ENCODE data around the gene DCANP1.

The DCANP1 gene

GRCh38 chr5:135456238-135457099, 9.3 kb upstream of the DCANP1 start:
- no peak for DNase-seq

DNA sequence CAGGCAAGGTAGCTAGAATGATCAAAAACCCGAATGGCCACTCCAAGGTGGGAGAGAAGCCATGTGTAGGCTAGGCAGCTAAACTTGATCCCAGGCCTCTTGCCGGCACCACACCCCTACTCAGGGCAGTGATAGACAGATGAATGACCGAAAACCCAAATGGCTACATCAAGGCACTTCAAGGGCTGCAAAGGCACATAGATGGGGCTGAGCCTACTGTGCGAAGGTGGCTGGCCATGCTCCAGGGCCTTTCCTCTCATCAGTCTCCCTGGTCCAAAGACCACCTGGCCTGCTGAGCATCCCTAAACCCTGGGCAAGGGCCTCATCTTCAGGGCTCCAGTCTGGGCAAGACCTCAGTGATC, 8.7 kb upstream of the DCANP1 start:
- DNase-seq: no peak

GRCh38 chr5:135454946-135455345, 7.8 kb upstream of the DCANP1 start:
- no peak for DNase-seq

GRCh38 chr5:135453613-135454012, 6.5 kb upstream of the DCANP1 start:
- DNase-seq: no peak

- DNase-seq: no peak
These were observed 5.3 kb upstream of the DCANP1 start, which contains the start of gene TIFAB for GRCh38 chr5:135452321-135453030. TSS of gene TIFAB (minus strand) at chr5:135452351. CDS start at chr5:135449939, 2,412 bp downstream.

DNA sequence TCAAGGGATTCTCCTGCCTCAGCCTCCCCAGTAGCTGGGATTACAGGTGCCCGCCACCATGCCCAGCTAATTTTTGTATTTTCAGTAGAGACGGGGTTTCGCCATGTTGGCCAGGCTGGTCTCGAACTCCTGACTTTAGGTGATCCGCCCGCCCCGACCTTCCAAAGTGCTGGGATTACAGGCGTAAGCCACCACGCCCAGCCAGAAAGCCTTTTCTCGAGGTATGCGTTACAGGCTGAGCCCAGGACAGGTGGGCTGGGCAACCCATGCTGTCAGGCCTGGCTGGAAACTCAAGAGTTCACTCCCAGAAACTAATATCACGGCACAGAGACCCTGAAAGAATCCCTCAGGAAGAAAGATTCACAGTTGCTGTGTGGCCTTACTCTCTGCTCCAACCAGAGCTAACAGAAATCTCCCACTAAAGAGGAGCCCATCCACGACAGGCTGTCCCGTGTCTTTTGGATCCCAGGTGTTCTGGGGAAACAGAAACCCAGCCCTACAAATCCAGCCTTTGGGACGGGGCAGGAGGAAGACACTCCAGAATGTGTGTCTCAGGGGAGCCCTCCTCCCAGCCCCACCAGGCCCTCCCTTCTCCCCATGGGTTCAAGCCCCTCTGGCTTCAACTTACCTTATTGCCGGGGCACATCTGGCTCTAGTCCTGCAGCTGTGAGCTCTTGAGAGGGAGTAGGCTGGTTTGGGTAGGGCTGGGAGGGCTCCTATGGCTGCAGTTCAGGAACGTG, 4.6 kb upstream of the DCANP1 start:
- no peak for DNase-seq

GRCh38 chr5:135450952-135451351, 3.8 kb upstream of the DCANP1 start:
- no peak for DNase-seq

DNA sequence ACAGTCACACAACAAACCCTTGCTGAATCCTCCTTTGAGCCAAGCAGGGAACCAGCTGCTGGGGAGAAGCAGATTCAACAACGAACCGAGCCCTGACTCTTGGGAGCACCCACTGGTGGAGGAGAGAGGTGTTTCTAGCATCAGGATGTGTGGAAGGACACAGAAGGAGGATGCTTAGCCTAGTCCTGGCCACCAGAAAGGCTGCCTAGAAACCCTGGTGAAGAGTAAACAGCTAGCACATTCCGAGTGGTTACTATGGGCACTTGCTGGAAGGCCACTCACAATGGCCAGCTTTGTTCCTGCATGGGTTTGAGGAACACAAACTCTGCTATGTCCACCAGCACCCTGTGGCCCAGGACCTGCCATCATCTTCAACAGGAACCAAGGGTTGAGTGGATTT, 3.2 kb upstream of the DCANP1 start:
- DNase-seq: no peak

DNA sequence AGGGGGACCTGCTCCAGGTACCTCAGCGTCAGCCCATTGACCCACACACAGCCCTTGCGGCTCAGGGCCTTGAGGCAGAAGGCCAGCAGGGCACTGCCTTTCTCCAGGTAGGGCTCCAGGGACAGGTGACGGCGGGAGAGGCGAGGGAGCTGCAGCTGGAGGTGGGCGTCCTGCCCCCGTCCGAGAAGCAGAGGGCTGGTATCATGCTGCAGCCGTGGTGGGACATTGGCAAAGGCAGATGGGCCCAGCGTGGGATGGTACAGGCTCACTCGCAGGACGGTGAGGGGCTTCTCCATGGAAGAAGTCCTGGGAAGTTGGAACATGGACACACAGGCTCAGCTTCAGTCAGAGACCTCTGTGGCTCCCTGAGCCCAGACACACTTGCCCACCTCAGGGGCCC, 2.5 kb upstream of the DCANP1 start:
- no peak for DNase-seq

DNA sequence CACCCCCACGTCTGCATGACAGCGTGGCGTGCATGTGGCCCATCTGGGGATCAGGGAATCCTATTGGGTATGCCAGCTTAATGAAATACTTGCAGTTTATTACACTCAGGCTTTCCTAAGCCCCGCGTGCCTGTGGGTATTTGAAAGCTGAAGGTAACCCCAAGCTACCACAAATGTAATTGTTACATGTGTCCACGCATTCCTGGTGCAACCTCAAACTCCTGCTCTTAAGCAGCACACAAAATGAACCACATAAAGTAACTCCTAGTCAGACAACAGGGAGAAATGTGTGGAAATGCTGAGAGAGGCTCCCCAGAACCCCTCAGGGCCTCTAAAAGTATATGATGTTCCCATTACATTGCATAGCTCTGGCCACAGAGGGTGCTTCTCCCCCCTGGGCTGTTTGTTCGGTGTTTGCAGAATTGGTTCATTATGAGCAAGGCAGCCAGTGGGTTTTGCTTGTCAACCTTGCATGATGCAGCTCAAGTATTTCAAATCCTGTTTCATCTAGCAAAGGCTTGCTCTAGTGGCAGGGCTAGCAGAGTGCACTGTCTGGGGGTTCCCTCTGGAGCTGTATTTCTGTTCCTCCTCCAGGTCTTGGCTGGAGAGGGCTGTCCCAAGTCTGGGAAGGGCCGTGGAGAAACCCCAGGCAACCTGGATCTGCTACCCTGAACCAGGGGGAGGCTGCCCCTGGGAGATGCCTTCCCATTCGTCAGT, 1.8 kb upstream of the DCANP1 start:
- no peak for DNase-seq

- DNase-seq: no peak
These were observed 1.1 kb upstream of the DCANP1 start for GRCh38 chr5:135448071-135448739.

DNA sequence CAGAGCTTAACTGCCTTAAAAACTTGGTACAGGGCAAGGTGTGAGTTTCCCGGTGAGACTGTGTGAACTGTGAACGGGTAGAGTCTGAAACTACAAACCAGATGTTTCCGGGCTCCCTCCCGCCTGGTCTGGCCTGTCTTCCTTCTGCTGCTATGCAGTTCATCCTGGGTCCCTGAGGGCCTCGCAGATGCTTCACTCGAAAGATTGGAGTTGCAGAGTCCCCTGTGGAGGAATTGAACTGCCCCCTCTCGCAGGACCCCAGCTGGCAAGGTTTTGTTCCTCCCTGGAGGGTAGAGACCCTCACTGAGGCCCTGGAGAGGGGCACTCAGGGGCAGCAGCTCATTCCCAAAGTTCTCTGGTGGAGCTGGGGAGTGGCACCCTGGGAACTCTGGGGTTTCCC, 533 bp downstream of the DCANP1 start:
- no peak for DNase-seq

GRCh38 chr5:135446206-135446605, 942 bp downstream of the DCANP1 start:
- no peak for DNase-seq

DNA sequence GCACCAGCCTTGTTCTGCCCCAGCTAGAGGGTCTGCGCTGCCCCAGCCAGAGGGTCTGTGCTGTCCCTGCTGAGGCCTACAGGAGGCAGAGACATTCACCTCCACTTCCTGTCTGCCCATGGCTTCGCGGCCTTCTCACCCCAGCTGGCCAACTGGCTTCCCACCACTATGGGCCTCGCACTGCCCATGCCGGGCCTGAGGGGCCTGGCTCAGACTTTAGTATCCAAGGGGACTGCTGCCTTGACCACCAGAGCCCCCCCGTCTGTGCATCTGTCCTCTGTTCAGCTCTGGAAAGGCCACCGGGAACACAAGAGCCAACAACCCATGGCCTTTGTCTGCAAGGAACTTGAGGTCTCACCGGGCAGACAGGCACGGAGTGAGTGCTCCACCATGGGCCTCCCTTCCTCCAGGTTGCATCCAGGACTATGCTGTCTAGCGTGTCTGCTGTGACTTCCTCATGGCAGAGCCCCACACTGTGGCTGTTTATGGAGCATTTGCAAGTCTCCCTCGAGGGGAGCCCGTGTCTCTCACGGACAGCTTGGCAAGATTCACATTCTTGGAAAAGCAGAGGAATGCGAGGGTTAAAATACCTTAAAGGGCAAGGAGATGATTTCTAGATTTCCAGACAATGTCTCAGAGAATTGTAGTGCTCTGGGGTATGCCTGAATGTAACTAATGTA, 1.7 kb downstream of the DCANP1 start:
- no peak for DNase-seq

GRCh38 chr5:135444881-135445280, 2.3 kb downstream of the DCANP1 start:
- DNase-seq: no peak

DNA sequence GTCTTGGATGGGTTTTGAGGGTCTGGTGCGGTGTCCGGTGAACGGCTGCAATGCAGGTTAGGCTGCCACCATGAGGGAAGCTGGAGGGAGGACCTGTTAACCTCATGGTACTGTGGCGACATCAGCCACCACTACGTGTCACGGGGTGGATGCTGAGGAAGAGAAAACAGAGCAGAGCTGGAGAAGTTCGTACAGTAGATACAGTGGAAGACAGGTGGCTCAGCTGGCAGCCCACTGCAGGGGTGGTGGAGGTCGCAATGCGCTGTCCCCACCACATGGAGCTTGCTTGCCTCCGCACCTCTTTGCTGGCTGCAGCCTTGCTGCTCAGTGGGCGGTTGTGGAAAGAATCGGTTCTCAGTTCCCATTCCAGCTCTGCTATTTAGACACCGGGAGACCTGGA, 2.8 kb downstream of the DCANP1 start:
- DNase-seq: no peak

DNA sequence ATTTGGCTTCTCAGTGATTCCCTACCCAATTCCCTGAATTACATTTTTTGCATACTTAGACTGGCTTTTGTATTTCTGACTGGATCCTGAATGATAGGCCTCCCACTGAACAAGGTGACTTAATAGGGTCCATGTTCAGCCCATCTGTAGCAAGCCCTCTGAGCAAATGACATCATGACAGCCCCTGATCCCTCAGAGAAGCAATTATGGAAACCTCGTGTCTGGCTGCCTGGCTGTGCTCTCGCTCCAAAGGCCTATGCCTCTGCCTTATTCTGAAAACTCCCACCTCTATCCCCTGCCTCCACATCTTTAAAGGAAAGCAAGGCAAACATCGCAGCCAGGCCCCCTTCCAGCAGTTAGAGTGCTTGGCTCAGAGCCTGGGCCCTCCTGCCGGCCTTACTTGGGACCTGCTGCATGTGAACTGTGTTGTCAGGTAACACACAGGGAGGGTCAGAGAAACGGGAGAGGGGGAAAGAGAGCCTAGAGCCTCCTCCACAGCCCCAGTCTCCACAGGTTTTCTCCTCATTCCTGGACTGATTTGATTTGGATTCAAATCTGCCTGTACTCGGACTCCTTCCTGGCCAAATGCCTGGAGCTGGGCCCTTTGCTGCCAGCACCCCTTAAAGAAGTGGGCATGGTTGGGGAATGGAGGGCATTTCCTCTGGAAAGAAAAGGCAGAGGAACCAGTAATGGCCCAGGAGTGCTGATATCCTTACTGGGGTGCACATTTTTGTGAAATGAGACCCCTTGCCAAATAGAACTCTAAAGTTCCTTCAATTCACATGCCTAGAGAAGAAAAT, 3.8 kb downstream of the DCANP1 start:
- DNase-seq: no peak

DNA sequence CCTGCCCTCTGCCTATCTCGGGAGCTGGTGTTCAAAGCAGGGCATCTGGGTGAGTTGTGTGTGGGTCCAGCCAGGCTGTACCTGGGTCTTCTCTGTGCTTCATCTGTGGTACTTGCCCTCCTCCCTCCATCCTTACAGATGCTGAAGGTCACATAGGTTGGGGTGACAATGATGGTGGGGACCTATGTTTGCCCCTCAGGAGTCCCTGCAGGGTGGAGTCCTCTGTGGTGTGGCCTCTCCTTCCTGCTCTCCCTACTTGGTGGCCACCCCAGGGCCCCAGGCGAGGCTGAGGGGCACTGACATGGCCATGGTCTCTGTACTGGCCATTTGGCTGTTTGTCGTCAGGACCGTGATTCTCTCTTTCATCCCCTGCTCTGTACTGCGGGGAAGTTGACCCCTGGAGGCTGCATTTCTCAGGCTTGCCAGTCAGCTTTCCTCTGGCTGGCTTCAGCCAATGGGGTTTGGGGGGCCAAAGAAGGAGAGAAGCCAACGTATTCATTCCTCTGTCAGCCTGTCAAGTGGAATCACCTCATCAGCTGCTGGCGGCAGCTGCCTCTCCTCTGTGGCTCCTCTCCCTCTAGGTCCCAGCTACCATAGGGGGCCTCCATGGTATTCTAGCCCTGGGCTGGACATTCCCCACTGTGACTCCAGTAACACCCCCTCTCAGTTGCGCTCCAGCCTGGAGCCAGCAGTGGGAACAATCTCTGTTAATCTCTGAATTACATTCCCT, 4.6 kb downstream of the DCANP1 start:
- no peak for DNase-seq

- no peak for DNase-seq
These were observed 5.2 kb downstream of the DCANP1 start for GRCh38 chr5:135441919-135442318.

DNA sequence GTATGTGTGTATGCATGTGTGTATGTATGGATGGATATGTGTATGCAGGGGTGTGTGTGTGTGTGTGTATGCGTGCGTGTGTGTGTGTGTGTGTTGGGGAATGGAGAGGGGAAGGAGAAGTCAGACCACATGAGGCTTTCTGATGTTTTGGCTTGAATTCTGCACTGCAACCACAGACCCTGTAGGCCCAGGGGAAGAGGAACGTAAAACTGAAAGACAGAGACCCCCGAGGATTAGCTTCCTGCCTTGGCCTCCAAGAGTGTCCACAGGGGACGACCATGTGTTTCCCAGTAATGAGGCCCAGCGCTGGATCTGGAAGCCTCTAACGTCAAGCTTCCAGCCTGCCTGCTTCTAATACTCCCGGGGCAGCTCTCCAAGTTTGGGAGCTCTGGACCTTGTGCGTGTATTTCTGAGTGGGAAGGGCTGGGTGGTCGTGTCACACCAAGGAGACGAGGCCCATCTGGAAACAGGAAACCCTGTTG, 5.8 kb downstream of the DCANP1 start:
- DNase-seq: no peak

All from activated CD4-positive, alpha-beta T cell treated with anti-CD3 and anti-CD28 coated beads, Interleukin-2, amount 50 U/mL, for 4 hours (primary cell).